SK-N-SH (cell line): ENCODE data around the gene SUCLG2. TPM values are rescaled to one million over a fixed set of nuclear protein-coding genes. Genes with fewer than 3 reads are reported as not detected.

Source experiments
- CTCF ChIA-PET: fragments of 300-600, 350-600 bp; formaldehyde crosslinking; extraction: SDS; loops from one replicate; lab custom pipeline; 2021; lab: Yijun Ruan, JAX
- POLR2A ChIA-PET: fragments of 350-600 bp; sonication (Branson Sonifier 250); formaldehyde crosslinking; extraction: SDS; loops from one replicate; lab custom pipeline; 2020; ENCODE audit warnings: antibody characterized with exemption, inconsistent platforms; lab: Yijun Ruan, JAX
- DNase-seq: peaks from one replicate; pipeline ENCODE4 v3.0.0; 2012
- H2AFZ ChIP-seq: fragments of 200-600 bp; sonication (generic); 2 replicates; pipeline ENCODE4 v1.8.1; 2016; ENCODE audit warnings: antibody characterized with exemption, mild to moderate bottlenecking, low read depth
- H3F3A ChIP-seq: fragments of 200-600 bp; sonication (generic); replicated peaks from 2 replicates; pipeline ENCODE3; 2016; ENCODE audit warnings: antibody characterized with exemption, mild to moderate bottlenecking; ENCODE audit not compliant: insufficient read depth
- H3K27ac ChIP-seq, 2 experiments: fragments of 200-500 bp in 1 of 2; fragments of 200-600 bp in 1 of 2; sonication (Bioruptor generic) in 1 of 2; sonication (generic), shearing (Covaris generic) in 1 of 2; 2 replicates each; pipeline versions ENCODE4 v1.5.1 to v1.6.1; 2014 to 2016; ENCODE audit warnings: low read depth in 2 of 2, inconsistent platforms in 1 of 2, low read length in 1 of 2, mild to moderate bottlenecking in 1 of 2, mixed read lengths in 1 of 2
- H3K27me3 ChIP-seq: fragments of 200-600 bp; sonication (generic), shearing (Covaris generic); 2 replicates; pipeline ENCODE4 v1.6.1; 2016; ENCODE audit warnings: mixed run types; ENCODE audit not compliant: insufficient read depth
- H3K36me3 ChIP-seq, 2 experiments: fragments of 200-500 bp in 1 of 2; fragments of 200-600 bp in 1 of 2; sonication (Bioruptor generic) in 1 of 2; sonication (generic) in 1 of 2; replicated peaks in 1 of 2; 2 replicates each; pipeline versions ENCODE3 to v1.5.1; 2014 to 2016; ENCODE audit warnings: low read length in 1 of 2, mild to moderate bottlenecking in 1 of 2; ENCODE audit not compliant: insufficient read depth in 2 of 2, control insufficient read depth in 1 of 2
- H3K4me1 ChIP-seq, 2 experiments: fragments of 200-500 bp in 1 of 2; fragments of 200-600 bp in 1 of 2; sonication (Bioruptor generic) in 1 of 2; sonication (generic), shearing (Covaris generic) in 1 of 2; 2 replicates each; pipeline versions ENCODE4 v1.5.1 to v1.6.1; 2014 to 2016; ENCODE audit warnings: low read depth in 1 of 2, low read length in 1 of 2, mixed run types in 1 of 2; ENCODE audit not compliant: insufficient read depth in 2 of 2, control insufficient read depth in 1 of 2
- H3K4me2 ChIP-seq: fragments of 200-600 bp; sonication (generic), shearing (Covaris generic); 2 replicates; pipeline ENCODE4 v1.6.1; 2017; ENCODE audit warnings: mixed run types
- H3K4me3 ChIP-seq, 2 experiments: fragments of 200-500 bp in 1 of 2; fragments of 200-600 bp in 1 of 2; sonication (Bioruptor generic) in 1 of 2; sonication (generic), shearing (Covaris generic) in 1 of 2; 2 replicates each; pipeline versions ENCODE4 v1.5.1 to v1.8.1; 2014 to 2016; ENCODE audit warnings: low read depth in 2 of 2, inconsistent platforms in 1 of 2, low read length in 1 of 2, mild to moderate bottlenecking in 1 of 2, mixed read lengths in 1 of 2, moderate library complexity in 1 of 2
- H3K79me2 ChIP-seq: fragments of 200-600 bp; sonication (generic); 2 replicates; pipeline ENCODE4 v1.8.1; 2017; ENCODE audit warnings: mild to moderate bottlenecking; ENCODE audit not compliant: insufficient read depth
- H3K9ac ChIP-seq: fragments of 200-600 bp; sonication (generic); 2 replicates; pipeline ENCODE4 v1.6.1; 2017; ENCODE audit warnings: mixed run types
- H3K9me2 ChIP-seq: fragments of 200-600 bp; sonication (generic); 2 replicates; pipeline ENCODE4 v1.6.1; 2017; ENCODE audit warnings: mixed run types
- H3K9me3 ChIP-seq: fragments of 200-600 bp; sonication (generic); 2 replicates; pipeline ENCODE4 v1.6.1; 2017; ENCODE audit warnings: mixed run types, mild to moderate bottlenecking, moderate library complexity
- H4K20me1 ChIP-seq: fragments of 200-600 bp; sonication (generic); 2 replicates; pipeline ENCODE4 v1.6.1; 2017; ENCODE audit warnings: mild to moderate bottlenecking, mixed run types; ENCODE audit not compliant: insufficient read depth
- JUND ChIP-seq: IDR thresholded peaks from 2 replicates; pipeline ENCODE4 v1.4.0; 2012
- MXI1 ChIP-seq: IDR thresholded peaks from 2 replicates; pipeline ENCODE4 v1.6.1; 2012; ENCODE audit warnings: mild to moderate bottlenecking, low read depth, low read length, improper control_type of control experiment
- RCOR1 ChIP-seq: fragments of 150-350 bp; IDR thresholded peaks from 2 replicates; pipeline ENCODE4 v1.6.1; 2017; ENCODE audit warnings: antibody characterized with exemption, low read length
- RXRA ChIP-seq: IDR thresholded peaks from 2 replicates; pipeline ENCODE4 v1.4.0; 2012; ENCODE audit warnings: low read depth, mild to moderate bottlenecking, borderline replicate concordance
- WGBS: methylation state at CpG from one replicate; pipeline ENCODE4 v1.1.6; 2017; ENCODE audit warnings: low lambda C conversion rate; 5-methylcytosine and 5-hydroxymethylcytosine counted together
- polyA plus RNA-seq, 3 experiments: library from polyadenylated mRNA; depleted of rRNA; stranded (reverse); fragments of >200 nt; gene quantifications; 2 replicates each; pipeline ENCODE4 v1.2.3, GENCODE V29; 2012
- TF ChIP-seq, protein P1 (sequence below): IDR thresholded peaks from 2 replicates; pipeline ENCODE4 v1.6.1; 2012; ENCODE audit warnings: mild to moderate bottlenecking, low read depth, low read length, moderate library complexity
- TF ChIP-seq, protein P2 (sequence below): IDR thresholded peaks from 2 replicates; pipeline ENCODE4 v1.4.0; 2012; ENCODE audit warnings: low read depth, borderline replicate concordance

Gene SUCLG2
- polyA plus RNA-seq, 1 of the 3 experiments (the other 2 are of a cell fraction), result 20.2 TPM

GRCh38 chr3:67689806-67690205 is 35.4 kb upstream of the SUCLG2 start:
- no peak for TF ChIP-seq MXI1
- no peak for TF ChIP-seq RXRA
- TF ChIP-seq, protein P1, sequence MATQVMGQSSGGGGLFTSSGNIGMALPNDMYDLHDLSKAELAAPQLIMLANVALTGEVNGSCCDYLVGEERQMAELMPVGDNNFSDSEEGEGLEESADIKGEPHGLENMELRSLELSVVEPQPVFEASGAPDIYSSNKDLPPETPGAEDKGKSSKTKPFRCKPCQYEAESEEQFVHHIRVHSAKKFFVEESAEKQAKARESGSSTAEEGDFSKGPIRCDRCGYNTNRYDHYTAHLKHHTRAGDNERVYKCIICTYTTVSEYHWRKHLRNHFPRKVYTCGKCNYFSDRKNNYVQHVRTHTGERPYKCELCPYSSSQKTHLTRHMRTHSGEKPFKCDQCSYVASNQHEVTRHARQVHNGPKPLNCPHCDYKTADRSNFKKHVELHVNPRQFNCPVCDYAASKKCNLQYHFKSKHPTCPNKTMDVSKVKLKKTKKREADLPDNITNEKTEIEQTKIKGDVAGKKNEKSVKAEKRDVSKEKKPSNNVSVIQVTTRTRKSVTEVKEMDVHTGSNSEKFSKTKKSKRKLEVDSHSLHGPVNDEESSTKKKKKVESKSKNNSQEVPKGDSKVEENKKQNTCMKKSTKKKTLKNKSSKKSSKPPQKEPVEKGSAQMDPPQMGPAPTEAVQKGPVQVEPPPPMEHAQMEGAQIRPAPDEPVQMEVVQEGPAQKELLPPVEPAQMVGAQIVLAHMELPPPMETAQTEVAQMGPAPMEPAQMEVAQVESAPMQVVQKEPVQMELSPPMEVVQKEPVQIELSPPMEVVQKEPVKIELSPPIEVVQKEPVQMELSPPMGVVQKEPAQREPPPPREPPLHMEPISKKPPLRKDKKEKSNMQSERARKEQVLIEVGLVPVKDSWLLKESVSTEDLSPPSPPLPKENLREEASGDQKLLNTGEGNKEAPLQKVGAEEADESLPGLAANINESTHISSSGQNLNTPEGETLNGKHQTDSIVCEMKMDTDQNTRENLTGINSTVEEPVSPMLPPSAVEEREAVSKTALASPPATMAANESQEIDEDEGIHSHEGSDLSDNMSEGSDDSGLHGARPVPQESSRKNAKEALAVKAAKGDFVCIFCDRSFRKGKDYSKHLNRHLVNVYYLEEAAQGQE, result no peak
- H3F3A ChIP-seq, result no peaks in the 10 kb centered on the region
- no peaks in the 10 kb centered on the region for H3K36me3 ChIP-seq
- H3K27ac ChIP-seq, result no peak overlapping the region
- H3K79me2 ChIP-seq, result no peaks in the 10 kb centered on the region
- no peak for DNase-seq
- no peaks in the 10 kb centered on the region for H3K9me3 ChIP-seq
- WGBS, result 74% methylated on average over 1 of the region's 1 CpG
- ChIA-PET CTCF (no interaction called here), POLR2A (no interaction called here)
- H3K4me2 ChIP-seq, result no peak overlapping the region
- H3K9ac ChIP-seq, result no peak overlapping the region
- no peaks in the 10 kb centered on the region for H3K9me2 ChIP-seq
- H3K27me3 ChIP-seq, result no peaks in the 10 kb centered on the region
- no peaks in the 10 kb centered on the region; a peak in 1 of 4 replicates for H3K4me1 ChIP-seq
- H2AFZ ChIP-seq, result no peak overlapping the region
- no peaks in the 10 kb centered on the region for H4K20me1 ChIP-seq
- H3K4me3 ChIP-seq, result no peak overlapping the region

GRCh38 chr3:67688231-67688630 is 33.8 kb upstream of the SUCLG2 start:
- no peaks in the 10 kb centered on the region for H3K9me2 ChIP-seq
- H4K20me1 ChIP-seq, result no peaks in the 10 kb centered on the region
- no peak overlapping the region for H2AFZ ChIP-seq
- WGBS, result 100% methylated on average over 2 of the region's 2 CpGs
- ChIA-PET POLR2A (no interaction called here), CTCF (no interaction called here)
- H3K27ac ChIP-seq, result no peak overlapping the region
- H3K4me3 ChIP-seq, result no peak overlapping the region
- TF ChIP-seq, protein P2, sequence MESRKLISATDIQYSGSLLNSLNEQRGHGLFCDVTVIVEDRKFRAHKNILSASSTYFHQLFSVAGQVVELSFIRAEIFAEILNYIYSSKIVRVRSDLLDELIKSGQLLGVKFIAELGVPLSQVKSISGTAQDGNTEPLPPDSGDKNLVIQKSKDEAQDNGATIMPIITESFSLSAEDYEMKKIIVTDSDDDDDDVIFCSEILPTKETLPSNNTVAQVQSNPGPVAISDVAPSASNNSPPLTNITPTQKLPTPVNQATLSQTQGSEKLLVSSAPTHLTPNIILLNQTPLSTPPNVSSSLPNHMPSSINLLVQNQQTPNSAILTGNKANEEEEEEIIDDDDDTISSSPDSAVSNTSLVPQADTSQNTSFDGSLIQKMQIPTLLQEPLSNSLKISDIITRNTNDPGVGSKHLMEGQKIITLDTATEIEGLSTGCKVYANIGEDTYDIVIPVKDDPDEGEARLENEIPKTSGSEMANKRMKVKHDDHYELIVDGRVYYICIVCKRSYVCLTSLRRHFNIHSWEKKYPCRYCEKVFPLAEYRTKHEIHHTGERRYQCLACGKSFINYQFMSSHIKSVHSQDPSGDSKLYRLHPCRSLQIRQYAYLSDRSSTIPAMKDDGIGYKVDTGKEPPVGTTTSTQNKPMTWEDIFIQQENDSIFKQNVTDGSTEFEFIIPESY, result no peak
- TF ChIP-seq RCOR1, result no peak
- no peak for TF ChIP-seq JUND
- TF ChIP-seq, protein P1, result no peak
- H3K36me3 ChIP-seq, result no peaks in the 10 kb centered on the region
- no peaks in the 10 kb centered on the region for H3F3A ChIP-seq
- H3K9ac ChIP-seq, result no peak overlapping the region
- no peaks in the 10 kb centered on the region for H3K27me3 ChIP-seq
- no peak overlapping the region for H3K4me2 ChIP-seq
- no peak for DNase-seq
- H3K9me3 ChIP-seq, result no peaks in the 10 kb centered on the region
- no peaks in the 10 kb centered on the region for H3K79me2 ChIP-seq
- no peaks in the 10 kb centered on the region; a peak in 1 of 4 replicates for H3K4me1 ChIP-seq
